Gastroesophageal sphincter (tissue), 4 donors: ENCODE data around the gene CLIC4. TPM values are rescaled to one million over a fixed set of nuclear protein-coding genes. Genes with fewer than 3 reads are reported as not detected.

Experiments
- ATAC-seq: fragments of 150-250 bp; one replicate; pipeline ENCODE4 v1.9.1; 2016; ENCODE audit warnings: mild to moderate bottlenecking, moderate library complexity
- H3K27ac ChIP-seq, 4 donors: fragments of 200-600 bp; sonication (generic) in 3 of 4; 1 replicate in 3 of 4; 2 replicates in 1 of 4; pipeline ENCODE4 v1.5.1; 2016 to 2019
- H3K27me3 ChIP-seq: fragments of 200-600 bp; sonication (generic); one replicate; pipeline ENCODE4 v1.5.1; 2019
- H3K36me3 ChIP-seq, 2 donors: fragments of 200-600 bp; sonication (generic); one replicate each; pipeline ENCODE4 v1.5.1; 2019; ENCODE audit warnings: control low read depth in 1 of 2
- H3K4me1 ChIP-seq, 3 donors: fragments of 200-600 bp; sonication (generic); 1 replicate in 2 of 3; 2 replicates in 1 of 3; pipeline ENCODE4 v1.5.1; 2016 to 2019; ENCODE audit warnings: control low read depth in 2 of 3
- H3K4me3 ChIP-seq, 2 donors: fragments of 200-600 bp; sonication (generic); one replicate each; pipeline ENCODE4 v1.5.1; 2019; ENCODE audit warnings: mild to moderate bottlenecking in 1 of 2, moderate library complexity in 1 of 2
- H3K9me3 ChIP-seq, 3 donors: fragments of 200-600 bp; sonication (generic); one replicate each; pipeline ENCODE4 v1.5.1; 2017 to 2019; ENCODE audit warnings: control low read depth in 2 of 3
- CTCF ChIP-seq, 4 experiments: fragments of 200-600 bp in 2 of 4; fragments of 450-650 bp in 2 of 4; sonication (generic) in 1 of 4; IDR thresholded peaks; one replicate each; pipeline ENCODE4 v1.5.1; 2017 to 2019; ENCODE audit warnings: antibody characterized with exemption in 4 of 4, mild to moderate bottlenecking in 2 of 4, moderate library complexity in 2 of 4
- EP300 ChIP-seq: sonication (generic); formaldehyde crosslinking; IDR thresholded peaks from one replicate; pipeline ENCODE4 v1.6.1; 2017; ENCODE audit warnings: antibody characterized with exemption, mild to moderate bottlenecking
- POLR2A ChIP-seq, 2 donors: fragments of 450-650 bp; IDR thresholded peaks; one replicate each; pipeline ENCODE4 v1.6.1; 2017; ENCODE audit warnings: antibody characterized with exemption in 2 of 2, mild to moderate bottlenecking in 2 of 2, moderate library complexity in 1 of 2
- POLR2AphosphoS5 ChIP-seq: sonication (generic); formaldehyde crosslinking; IDR thresholded peaks from one replicate; pipeline ENCODE4 v1.6.1; 2017; ENCODE audit warnings: antibody characterized with exemption
- WGBS, 2 donors: methylation state at CpG; one replicate each; pipeline ENCODE4 v1.1.5; 2018; ENCODE audit warnings: low coverage in 1 of 2; 5-methylcytosine and 5-hydroxymethylcytosine counted together
- total RNA-seq, 4 donors: library from RNA; depleted of rRNA; stranded (reverse); fragments of >200 nt; gene quantifications; one replicate each; pipeline ENCODE4 v1.1.0, GENCODE V29; 2016

Gene CLIC4
- total RNA-seq, 4 donors from 2014 or later: 553 to 721 (median 692) TPM

- peaks cover 0 to 21% (median 5%) of the 10 kb centered on the region in 3 donors for H3K4me1 ChIP-seq
- no peaks in the 10 kb centered on the region for H3K9me3 ChIP-seq
- ATAC-seq: no peak
- H3K27ac ChIP-seq: no peak overlapping the region
- 80% methylated on average over 4 of the region's 4 CpGs; no CpG with 5 or more reads in 1 of the 2 donors for WGBS, 2 donors
- no peaks in the 10 kb centered on the region for H3K36me3 ChIP-seq
- TF ChIP-seq EP300 (no peak), POLR2A (IDR thresholded peaks at IDR 0.05) (no peak), CTCF (IDR thresholded peaks at IDR 0.05) (no peak), POLR2AphosphoS5 (no peak)
- no peaks in the 10 kb centered on the region for H3K27me3 ChIP-seq
- H3K4me3 ChIP-seq: no peak overlapping the region
Observed at GRCh38 chr1:24707687-24708086, 37.6 kb upstream of the CLIC4 start.

- ATAC-seq: no peak
- Histone ChIP-seq H3K4me3 (no peak overlapping the region), H3K27ac (no peak overlapping the region), H3K27me3 (no peaks in the 10 kb centered on the region), H3K4me1 (peaks cover 0 to 21% (median 5%) of the 10 kb centered on the region in 3 donors), H3K36me3 (no peaks in the 10 kb centered on the region), H3K9me3 (no peaks in the 10 kb centered on the region)
- 86 to 100% methylated on average over 2 to 4 of the region's 4 CpGs for WGBS, 2 donors
- TF ChIP-seq EP300 (no peak), POLR2AphosphoS5 (no peak), POLR2A (IDR thresholded peaks at IDR 0.05) (no peak), CTCF (IDR thresholded peaks at IDR 0.05) (no peak)
Observed at GRCh38 chr1:24708938-24709337, 36.3 kb upstream of the CLIC4 start.

- Histone ChIP-seq H3K4me3 (no peak overlapping the region), H3K36me3 (no peaks in the 10 kb centered on the region), H3K27ac (no peak overlapping the region), H3K27me3 (no peaks in the 10 kb centered on the region), H3K9me3 (no peaks in the 10 kb centered on the region), H3K4me1 (peaks cover 0 to 14% (median 0%) of the 10 kb centered on the region in 3 donors)
- ATAC-seq: no peak
- TF ChIP-seq POLR2A (IDR thresholded peaks at IDR 0.05): no peak
- no peak for TF ChIP-seq EP300
- TF ChIP-seq POLR2AphosphoS5: no peak
- no peak for TF ChIP-seq CTCF (IDR thresholded peaks at IDR 0.05)
- WGBS, 2 donors: 86% methylated on average over 5 of the region's 5 CpGs; no CpG with 5 or more reads in 1 of the 2 donors
Observed at GRCh38 chr1:24709791-24710441, 35.3 kb upstream of the CLIC4 start.

GRCh38 chr1:24711329-24711728 is 33.9 kb upstream of the CLIC4 start:
- H3K4me1 ChIP-seq: peaks cover 0 to under 1% (median 0%) of the 10 kb centered on the region in 3 donors
- H3K27ac ChIP-seq: no peak overlapping the region
- H3K27me3 ChIP-seq: no peaks in the 10 kb centered on the region
- no peak overlapping the region for H3K4me3 ChIP-seq
- 82 to 100% methylated on average over 2 to 4 of the region's 4 CpGs for WGBS, 2 donors
- H3K36me3 ChIP-seq: no peaks in the 10 kb centered on the region
- no peak for ATAC-seq
- no peak for TF ChIP-seq EP300
- no peak for TF ChIP-seq CTCF (IDR thresholded peaks at IDR 0.05)
- TF ChIP-seq POLR2AphosphoS5: no peak
- no peak for TF ChIP-seq POLR2A (IDR thresholded peaks at IDR 0.05)
- H3K9me3 ChIP-seq: no peaks in the 10 kb centered on the region

- Histone ChIP-seq H3K4me1 (peaks cover 0 to 6% (median 4%) of the 10 kb centered on the region in 3 donors), H3K4me3 (no peak overlapping the region), H3K27me3 (no peaks in the 10 kb centered on the region), H3K27ac (no peak overlapping the region), H3K9me3 (no peaks in the 10 kb centered on the region), H3K36me3 (no peaks in the 10 kb centered on the region)
- no peak for ATAC-seq
- TF ChIP-seq POLR2A (IDR thresholded peaks at IDR 0.05) (no peak), POLR2AphosphoS5 (no peak), CTCF (IDR thresholded peaks at IDR 0.05) (no peak), EP300 (no peak)
- 84% methylated on average over 3 of the region's 4 CpGs; no CpG with 5 or more reads in 1 of the 2 donors for WGBS, 2 donors
Observed at GRCh38 chr1:24713176-24713575, 32.1 kb upstream of the CLIC4 start.
